Measurements from ENCODE around the gene PRB4. TPM values are rescaled to one million over a fixed set of nuclear protein-coding genes. Genes with fewer than 3 reads are reported as not detected.

PRB4 gene
- total and polyA plus RNA-seq, 10 of the 15 experiments (the other 5 are each of a cell fraction or from before 2014, with no cell fraction given): not detected

DNA sequence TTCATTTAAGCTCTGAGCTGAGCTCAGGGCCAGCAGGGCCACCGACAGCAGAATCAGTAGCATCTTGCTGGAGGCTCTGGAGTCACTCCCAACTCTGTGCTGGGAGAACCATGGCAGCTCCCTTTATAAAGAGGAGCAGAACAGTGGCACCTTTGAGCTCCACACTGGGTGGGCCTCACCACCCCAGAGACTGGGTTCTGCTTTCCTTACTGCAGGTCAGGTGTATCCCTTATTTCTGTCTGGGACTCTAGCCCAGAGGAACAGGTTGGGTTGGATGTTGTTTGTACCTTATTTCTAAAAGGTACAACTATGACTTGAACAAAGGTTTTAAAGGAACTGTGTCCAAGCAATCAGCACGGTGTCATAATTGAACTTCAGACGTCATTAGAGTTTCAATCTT is 40.6 kb downstream of the PRB4 start, which contains the start of gene PRB3:
Gene PRB3 (minus strand): TSS at position 101 of the 400 bp plus-strand sequence. CDS start 38 bp downstream, at position 63.
- CTCF ChIA-PET: interaction anchor here (1.6 kb wide), 1 partner anchor 216 kb away, joined by 3 read pairs; no protein-coding TSS in a partner anchor
- Histone ChIP-seq H4K20me1 (ENCODE audit: control insufficient read depth, insufficient read depth) (no peaks in the 10 kb centered on the region), H3K4me2 (ENCODE audit: control insufficient read depth, insufficient read depth) (no peak within 1 kb of the TSS), H3K4me1 (ENCODE audit: control insufficient read depth, insufficient read depth, low read length) (no peaks in the 10 kb centered on the region), H3K27me3 (replicated peaks in 1 of 2; ENCODE audit: control insufficient read depth in 2 of 2, insufficient read depth in 2 of 2, low read length in 1 of 2) (no peaks in the 10 kb centered on the region), H3K9ac (ENCODE audit: control insufficient read depth, insufficient read depth, low read length) (no peak within 1 kb of the TSS), H3K27ac (ENCODE audit: control insufficient read depth, insufficient read depth) (no peak within 1 kb of the TSS), H3K9me3 (replicated peaks; ENCODE audit: control insufficient read depth, insufficient read depth, low read length) (no peaks in the 10 kb centered on the region), H3K36me3 (ENCODE audit: control insufficient read depth in 2 of 2, insufficient read depth in 2 of 2, low read length in 1 of 2) (no peaks in the 10 kb centered on the region), H3K79me2 (ENCODE audit: control insufficient read depth, insufficient read depth, low read length) (no peaks in the 10 kb centered on the region), H3K4me3 (no peak within 1 kb of the TSS), H2AFZ (ENCODE audit: control insufficient read depth, low read depth, low read length) (no peak within 1 kb of the TSS)
- SMC1A ChIA-PET (ENCODE audit: uncharacterized antibody, unreplicated experiment): no interaction called here
- intact Hi-C loops (cut with micrococcal nuclease; ENCODE audit: unreplicated experiment) (no loop called here), in situ Hi-C loops (cut with MboI) (no loop called here)
- no peak for ATAC-seq
- POLR2A ChIA-PET: no interaction called here
- RAD21 ChIA-PET (ENCODE audit: unreplicated experiment): no interaction called here
- no peak for DNase-seq (ENCODE audit: low read depth, low spot score)
- TF ChIP-seq, protein P1, sequence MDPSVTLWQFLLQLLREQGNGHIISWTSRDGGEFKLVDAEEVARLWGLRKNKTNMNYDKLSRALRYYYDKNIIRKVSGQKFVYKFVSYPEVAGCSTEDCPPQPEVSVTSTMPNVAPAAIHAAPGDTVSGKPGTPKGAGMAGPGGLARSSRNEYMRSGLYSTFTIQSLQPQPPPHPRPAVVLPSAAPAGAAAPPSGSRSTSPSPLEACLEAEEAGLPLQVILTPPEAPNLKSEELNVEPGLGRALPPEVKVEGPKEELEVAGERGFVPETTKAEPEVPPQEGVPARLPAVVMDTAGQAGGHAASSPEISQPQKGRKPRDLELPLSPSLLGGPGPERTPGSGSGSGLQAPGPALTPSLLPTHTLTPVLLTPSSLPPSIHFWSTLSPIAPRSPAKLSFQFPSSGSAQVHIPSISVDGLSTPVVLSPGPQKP (IDR thresholded peaks at IDR 0.05; ENCODE audit: low read depth, low read length): no peak
- no peak for TF ChIP-seq RFX5 (IDR thresholded peaks at IDR 0.05; ENCODE audit: low read depth, low read length)
- no peak for TF ChIP-seq TCF7 (IDR thresholded peaks at IDR 0.05; ENCODE audit: borderline replicate concordance)
- no peak for TF ChIP-seq POLR2AphosphoS2 (IDR thresholded peaks at IDR 0.05; ENCODE audit: low read depth, low read length)
- TF ChIP-seq BRCA1 (IDR thresholded peaks at IDR 0.05; ENCODE audit: low read depth, low read length): no peak
- BruUV-seq (replicated peaks): no TSS peak
- no peak for FAIRE-seq
- 36% methylated on average over 3 of the region's 3 CpGs for WGBS (ENCODE audit: insufficient coverage, insufficient replicate concordance, low lambda C conversion rate, missing lambda C conversion rate)

DNA sequence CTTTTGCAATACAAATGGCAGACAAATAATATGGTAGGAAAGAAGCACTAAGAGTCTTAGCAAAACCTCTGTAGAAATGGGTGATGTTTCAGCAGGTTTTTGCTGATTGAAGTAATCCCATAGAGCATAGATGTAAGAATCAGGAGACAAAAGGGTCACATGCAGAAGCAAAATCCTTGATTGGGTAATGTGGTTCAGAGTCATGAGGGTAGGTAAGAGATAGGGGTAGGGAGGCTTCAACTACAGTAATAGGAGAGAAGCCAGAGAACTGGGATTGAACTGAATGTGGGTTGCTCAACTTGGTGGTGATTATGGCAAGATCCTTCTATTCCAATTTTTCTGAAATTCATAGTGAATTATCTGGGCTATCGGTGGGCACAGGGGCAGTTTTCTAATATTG is 45.7 kb downstream of the PRB4 start:
- intact Hi-C loops (cut with micrococcal nuclease; ENCODE audit: unreplicated experiment): no loop called here
- ChIA-PET POLR2A (no interaction called here), SMC1A (ENCODE audit: uncharacterized antibody, unreplicated experiment) (no interaction called here), CTCF (no interaction called here), RAD21 (ENCODE audit: unreplicated experiment) (no interaction called here)
- H3K9me3 ChIP-seq (replicated peaks; ENCODE audit: control insufficient read depth, insufficient read depth, low read length): no peaks in the 10 kb centered on the region
- H3K36me3 ChIP-seq (ENCODE audit: control insufficient read depth in 2 of 2, insufficient read depth in 2 of 2, low read length in 1 of 2): no peaks in the 10 kb centered on the region
- H3K27me3 ChIP-seq (replicated peaks in 1 of 2; ENCODE audit: control insufficient read depth in 2 of 2, insufficient read depth in 2 of 2, low read length in 1 of 2): no peaks in the 10 kb centered on the region
- WGBS (ENCODE audit: insufficient coverage, insufficient replicate concordance, low lambda C conversion rate, missing lambda C conversion rate): 100% methylated on average over 1 of the region's 1 CpG
- FAIRE-seq: no peak
- no peak for ATAC-seq
- no peak for DNase-seq (ENCODE audit: low read depth, low spot score)
- H3K9ac ChIP-seq (ENCODE audit: control insufficient read depth, insufficient read depth, low read length): no peak overlapping the region
- no TSS peak for BruUV-seq (replicated peaks)
- no peak overlapping the region for H2AFZ ChIP-seq (ENCODE audit: control insufficient read depth, low read depth, low read length)
- TF ChIP-seq SRF (IDR thresholded peaks at IDR 0.05; ENCODE audit: low read depth in 2 of 2, low read length in 2 of 2) (no peak), WRNIP1 (IDR thresholded peaks at IDR 0.05; ENCODE audit: borderline replicate concordance, low read depth, low read length) (no peak), SMARCA5 (IDR thresholded peaks at IDR 0.05) (no peak), ZSCAN29 (IDR thresholded peaks at IDR 0.05) (no peak), STAT1 (conservative IDR thresholded peaks at IDR 0.05) (no peak), FOXK2 (IDR thresholded peaks at IDR 0.05) (no peak)
- H3K79me2 ChIP-seq (ENCODE audit: control insufficient read depth, insufficient read depth, low read length): no peaks in the 10 kb centered on the region
- no peak overlapping the region for H3K27ac ChIP-seq (ENCODE audit: control insufficient read depth, insufficient read depth)
- H4K20me1 ChIP-seq (ENCODE audit: control insufficient read depth, insufficient read depth): no peaks in the 10 kb centered on the region
- H3K4me3 ChIP-seq: no peak overlapping the region
- H3K4me2 ChIP-seq (ENCODE audit: control insufficient read depth, insufficient read depth): no peak overlapping the region
- H3K4me1 ChIP-seq (ENCODE audit: control insufficient read depth, insufficient read depth, low read length): no peaks in the 10 kb centered on the region
- in situ Hi-C loops (cut with MboI): no loop called here
